ENCODE data around the gene NT5C.

- TF ChIP-seq CTCF (conservative IDR thresholded peaks at IDR 0.05; ENCODE audit: low read length) (no peak), EZH2phosphoT487 (IDR thresholded peaks at IDR 0.05; ENCODE audit: borderline replicate concordance) (no peak)
These were observed 32.7 kb downstream of the NT5C start for GRCh38 chr17:75098861-75099260.
